HepG2 (cell line): Measurements from ENCODE around the gene UQCRC1. TPM values are rescaled to one million over a fixed set of nuclear protein-coding genes. Genes with fewer than 3 reads are reported as not detected.

Experiments
- ARNT ChIP-seq: fragments of 450-650 bp; IDR thresholded peaks from 2 replicates; pipeline ENCODE4 v1.6.1; 2017
- ESRRA ChIP-seq: sonication (generic); formaldehyde crosslinking; IDR thresholded peaks from 2 replicates; pipeline ENCODE4 v1.5.1; 2020; ENCODE audit warnings: mild to moderate bottlenecking, low read depth, missing genetic modification reagents
- KDM3A ChIP-seq: IDR thresholded peaks from 2 replicates; pipeline ENCODE4 v1.6.1; 2018; ENCODE audit warnings: low read depth, missing compliant biosample characterization
- RFXANK ChIP-seq: IDR thresholded peaks from 2 replicates; pipeline ENCODE4 v1.6.1; 2016
- SAP130 ChIP-seq: IDR thresholded peaks from 2 replicates; pipeline ENCODE4 v1.6.1; 2016; ENCODE audit warnings: low read depth
- ZNF777 ChIP-seq: sonication (generic); formaldehyde crosslinking; IDR thresholded peaks from 2 replicates; pipeline ENCODE4 v1.4.0; 2020; ENCODE audit warnings: missing genetic modification reagents
- polyA plus RNA-seq, 8 experiments: library from polyadenylated mRNA; depleted of rRNA in 3 of 8; stranded (reverse) in 7 of 8; unstranded in 1 of 8; fragments of >200 nt; fragmentation: Illumina TruSeq in 4 of 8; extraction: Trizol in 4 of 8; gene quantifications; 2 replicates each; pipeline versions ENCODE4 v1.2.1 to v1.2.3, GENCODE V29; 2011 to 2016; ENCODE audit warnings: low read depth in 4 of 8, missing spikeins in 1 of 8, mixed read lengths in 1 of 8; ENCODE audit not compliant: insufficient read depth in 1 of 8
- total RNA-seq, 5 experiments: library from RNA; depleted of rRNA; stranded (reverse); fragments of >200 nt; fragmentation: Illumina TruSeq; extraction: Trizol; gene quantifications; 2 replicates each; pipeline ENCODE4 v1.2.3, GENCODE V29; 2016; ENCODE audit warnings: low read depth in 1 of 5
- TF ChIP-seq, protein P1 (sequence below): sonication (generic); formaldehyde crosslinking; IDR thresholded peaks from 2 replicates; pipeline ENCODE4 v1.4.0; 2020; ENCODE audit warnings: missing genetic modification reagents, low read depth, mild to moderate bottlenecking, borderline replicate concordance
- TF ChIP-seq, protein P2 (sequence below): sonication (generic); formaldehyde crosslinking; IDR thresholded peaks from 2 replicates; pipeline ENCODE4 v1.5.0; 2020; ENCODE audit warnings: missing genetic modification reagents, mild to moderate bottlenecking, borderline replicate concordance
- TF ChIP-seq, protein P3 (sequence below): sonication (generic); formaldehyde crosslinking; IDR thresholded peaks from 2 replicates; pipeline ENCODE4 v1.5.0; 2020; ENCODE audit warnings: mild to moderate bottlenecking, missing genetic modification reagents, borderline replicate concordance
- TF ChIP-seq, protein P4 (sequence below): sonication (generic); formaldehyde crosslinking; IDR thresholded peaks from 2 replicates; pipeline ENCODE4 v1.8.0; 2022; ENCODE audit warnings: low read depth, missing genetic modification reagents
- TF ChIP-seq, protein P5 (sequence below), 2 experiments: IDR thresholded peaks; 2 replicates each; pipeline ENCODE4 v1.6.1; 2011 to 2012; ENCODE audit warnings: low read length in 2 of 2, borderline replicate concordance in 1 of 2, low read depth in 1 of 2, mild to moderate bottlenecking in 1 of 2, moderate library complexity in 1 of 2
- TF ChIP-seq, protein P6 (sequence below): sonication (generic); formaldehyde crosslinking; IDR thresholded peaks from 2 replicates; pipeline ENCODE4 v1.9.0; 2021; ENCODE audit warnings: missing genetic modification reagents, mild to moderate bottlenecking, borderline replicate concordance
- TF ChIP-seq, protein P7 (sequence below): IDR thresholded peaks from 2 replicates; pipeline ENCODE4 v1.6.1; 2012; ENCODE audit warnings: low read depth, low read length, improper control_type of control experiment
- TF ChIP-seq, protein P8 (sequence below): sonication (generic); formaldehyde crosslinking; IDR thresholded peaks from 2 replicates; pipeline ENCODE4 v1.8.0; 2022; ENCODE audit warnings: missing genetic modification reagents, mild to moderate bottlenecking, borderline replicate concordance

The UQCRC1 gene
- total and polyA plus RNA-seq, 2 of the 13 experiments (the other 11 are each of a cell fraction or from before 2014, with no cell fraction given): 316 to 680 TPM

DNA sequence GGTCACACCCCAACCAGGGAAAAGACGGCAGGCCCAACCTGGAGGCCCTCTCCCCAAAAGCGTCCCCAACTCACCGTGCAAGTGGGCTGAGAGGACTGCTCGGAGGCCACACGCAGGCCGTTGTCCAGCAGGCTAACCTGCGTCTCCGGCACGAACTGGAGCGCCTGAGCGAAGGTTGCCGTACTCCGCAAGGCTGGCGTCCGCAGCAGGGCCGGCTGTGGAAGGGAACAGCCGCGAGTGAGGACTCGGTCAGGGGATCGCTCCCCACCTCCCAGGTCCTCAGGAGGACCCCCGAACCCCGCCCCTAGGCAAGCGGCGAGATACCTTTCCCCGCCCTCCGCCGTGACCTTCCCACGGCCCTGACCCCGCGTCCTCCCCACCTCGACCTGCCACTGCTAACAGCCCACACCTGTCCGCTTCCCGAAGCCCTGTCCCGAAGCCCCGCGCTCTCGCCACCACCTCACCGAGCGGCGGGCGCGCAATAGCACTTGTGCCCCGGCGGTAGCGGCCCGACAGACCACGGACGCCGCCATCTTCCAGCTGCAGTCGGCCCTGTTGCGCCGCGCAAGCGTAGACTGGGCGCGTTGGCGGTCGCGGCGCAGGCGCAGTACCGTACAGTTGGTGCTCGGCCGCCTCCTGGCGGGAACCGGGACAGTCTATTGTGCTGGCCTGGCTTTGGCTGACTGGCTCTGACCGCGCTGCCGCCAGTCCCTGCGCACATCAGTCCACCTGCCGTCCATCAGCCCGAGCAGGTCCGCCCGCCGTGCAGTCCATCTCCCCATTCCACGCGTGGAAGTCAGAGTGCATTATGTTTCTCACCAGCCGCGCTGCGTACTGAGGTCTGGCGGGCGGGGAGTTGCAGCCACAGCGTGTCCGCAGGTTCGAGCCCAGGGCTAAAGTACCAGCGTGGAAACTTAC is at the start of gene UQCRC1 (continued):
- TF ChIP-seq ZNF777 (CRISPR knock-in tag): peak; percentile 78
- TF ChIP-seq, protein P1, sequence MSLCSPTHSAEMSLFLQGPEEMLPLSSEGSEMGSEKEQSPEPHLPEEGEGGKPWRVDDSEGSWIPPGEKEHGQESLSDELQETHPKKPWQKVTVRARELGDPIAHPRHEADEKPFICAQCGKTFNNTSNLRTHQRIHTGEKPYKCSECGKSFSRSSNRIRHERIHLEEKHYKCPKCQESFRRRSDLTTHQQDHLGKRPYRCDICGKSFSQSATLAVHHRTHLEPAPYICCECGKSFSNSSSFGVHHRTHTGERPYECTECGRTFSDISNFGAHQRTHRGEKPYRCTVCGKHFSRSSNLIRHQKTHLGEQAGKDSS (CRISPR knock-in tag): peak; percentile 67; the same call in 1 of the 2 replicates
- TF ChIP-seq ESRRA (CRISPR knock-in tag): peak; percentile 96
- TF ChIP-seq ARNT: no peak
- no peak for TF ChIP-seq RFXANK (CRISPR knock-in tag)
- TF ChIP-seq, protein P2, sequence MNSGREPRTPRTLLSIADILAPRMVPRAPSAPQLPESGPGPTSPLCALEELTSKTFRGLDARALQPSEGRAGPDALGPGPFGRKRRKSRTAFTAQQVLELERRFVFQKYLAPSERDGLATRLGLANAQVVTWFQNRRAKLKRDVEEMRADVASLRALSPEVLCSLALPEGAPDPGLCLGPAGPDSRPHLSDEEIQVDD: peak; percentile 85; the same call in 1 of the 2 replicates
- TF ChIP-seq, protein P3, sequence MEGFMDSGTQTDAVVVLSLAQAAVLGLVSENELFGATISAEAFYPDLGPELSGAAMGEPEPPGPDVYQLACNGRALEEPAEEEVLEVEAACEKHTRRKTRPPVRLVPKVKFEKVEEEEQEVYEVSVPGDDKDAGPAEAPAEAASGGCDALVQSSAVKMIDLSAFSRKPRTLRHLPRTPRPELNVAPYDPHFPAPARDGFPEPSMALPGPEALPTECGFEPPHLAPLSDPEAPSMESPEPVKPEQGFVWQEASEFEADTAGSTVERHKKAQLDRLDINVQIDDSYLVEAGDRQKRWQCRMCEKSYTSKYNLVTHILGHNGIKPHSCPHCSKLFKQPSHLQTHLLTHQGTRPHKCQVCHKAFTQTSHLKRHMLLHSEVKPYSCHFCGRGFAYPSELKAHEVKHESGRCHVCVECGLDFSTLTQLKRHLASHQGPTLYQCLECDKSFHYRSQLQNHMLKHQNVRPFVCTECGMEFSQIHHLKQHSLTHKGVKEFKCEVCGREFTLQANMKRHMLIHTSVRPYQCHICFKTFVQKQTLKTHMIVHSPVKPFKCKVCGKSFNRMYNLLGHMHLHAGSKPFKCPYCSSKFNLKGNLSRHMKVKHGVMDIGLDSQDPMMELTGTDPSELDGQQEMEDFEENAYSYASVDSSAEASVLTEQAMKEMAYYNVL (CRISPR knock-in tag): peak; percentile 93
- TF ChIP-seq, protein P4, sequence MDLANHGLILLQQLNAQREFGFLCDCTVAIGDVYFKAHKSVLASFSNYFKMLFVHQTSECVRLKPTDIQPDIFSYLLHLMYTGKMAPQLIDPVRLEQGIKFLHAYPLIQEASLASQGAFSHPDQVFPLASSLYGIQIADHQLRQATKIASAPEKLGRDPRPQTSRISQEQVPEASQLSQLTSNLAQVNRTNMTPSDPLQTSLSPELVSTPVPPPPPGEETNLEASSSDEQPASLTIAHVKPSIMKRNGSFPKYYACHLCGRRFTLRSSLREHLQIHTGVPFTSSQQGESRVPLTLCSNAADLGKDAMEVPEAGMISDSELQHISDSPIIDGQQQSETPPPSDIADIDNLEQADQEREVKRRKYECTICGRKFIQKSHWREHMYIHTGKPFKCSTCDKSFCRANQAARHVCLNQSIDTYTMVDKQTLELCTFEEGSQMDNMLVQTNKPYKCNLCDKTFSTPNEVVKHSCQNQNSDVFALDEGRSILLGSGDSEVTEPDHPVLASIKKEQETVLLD (CRISPR knock-in tag): no peak
- TF ChIP-seq, protein P5, sequence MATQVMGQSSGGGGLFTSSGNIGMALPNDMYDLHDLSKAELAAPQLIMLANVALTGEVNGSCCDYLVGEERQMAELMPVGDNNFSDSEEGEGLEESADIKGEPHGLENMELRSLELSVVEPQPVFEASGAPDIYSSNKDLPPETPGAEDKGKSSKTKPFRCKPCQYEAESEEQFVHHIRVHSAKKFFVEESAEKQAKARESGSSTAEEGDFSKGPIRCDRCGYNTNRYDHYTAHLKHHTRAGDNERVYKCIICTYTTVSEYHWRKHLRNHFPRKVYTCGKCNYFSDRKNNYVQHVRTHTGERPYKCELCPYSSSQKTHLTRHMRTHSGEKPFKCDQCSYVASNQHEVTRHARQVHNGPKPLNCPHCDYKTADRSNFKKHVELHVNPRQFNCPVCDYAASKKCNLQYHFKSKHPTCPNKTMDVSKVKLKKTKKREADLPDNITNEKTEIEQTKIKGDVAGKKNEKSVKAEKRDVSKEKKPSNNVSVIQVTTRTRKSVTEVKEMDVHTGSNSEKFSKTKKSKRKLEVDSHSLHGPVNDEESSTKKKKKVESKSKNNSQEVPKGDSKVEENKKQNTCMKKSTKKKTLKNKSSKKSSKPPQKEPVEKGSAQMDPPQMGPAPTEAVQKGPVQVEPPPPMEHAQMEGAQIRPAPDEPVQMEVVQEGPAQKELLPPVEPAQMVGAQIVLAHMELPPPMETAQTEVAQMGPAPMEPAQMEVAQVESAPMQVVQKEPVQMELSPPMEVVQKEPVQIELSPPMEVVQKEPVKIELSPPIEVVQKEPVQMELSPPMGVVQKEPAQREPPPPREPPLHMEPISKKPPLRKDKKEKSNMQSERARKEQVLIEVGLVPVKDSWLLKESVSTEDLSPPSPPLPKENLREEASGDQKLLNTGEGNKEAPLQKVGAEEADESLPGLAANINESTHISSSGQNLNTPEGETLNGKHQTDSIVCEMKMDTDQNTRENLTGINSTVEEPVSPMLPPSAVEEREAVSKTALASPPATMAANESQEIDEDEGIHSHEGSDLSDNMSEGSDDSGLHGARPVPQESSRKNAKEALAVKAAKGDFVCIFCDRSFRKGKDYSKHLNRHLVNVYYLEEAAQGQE (IDR thresholded peaks at IDR 0.05; ENCODE audit: borderline replicate concordance in 1 of 2, low read depth in 1 of 2, low read length in 2 of 2): no peak; a peak in 1 of 4 replicates
- TF ChIP-seq KDM3A (CRISPR knock-in tag): 0 out of 2 replicates have a peak, but pooled peaks have one; percentile 58
- TF ChIP-seq, protein P6, sequence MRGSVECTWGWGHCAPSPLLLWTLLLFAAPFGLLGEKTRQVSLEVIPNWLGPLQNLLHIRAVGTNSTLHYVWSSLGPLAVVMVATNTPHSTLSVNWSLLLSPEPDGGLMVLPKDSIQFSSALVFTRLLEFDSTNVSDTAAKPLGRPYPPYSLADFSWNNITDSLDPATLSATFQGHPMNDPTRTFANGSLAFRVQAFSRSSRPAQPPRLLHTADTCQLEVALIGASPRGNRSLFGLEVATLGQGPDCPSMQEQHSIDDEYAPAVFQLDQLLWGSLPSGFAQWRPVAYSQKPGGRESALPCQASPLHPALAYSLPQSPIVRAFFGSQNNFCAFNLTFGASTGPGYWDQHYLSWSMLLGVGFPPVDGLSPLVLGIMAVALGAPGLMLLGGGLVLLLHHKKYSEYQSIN (CRISPR knock-in tag): no peak
- TF ChIP-seq, protein P7, sequence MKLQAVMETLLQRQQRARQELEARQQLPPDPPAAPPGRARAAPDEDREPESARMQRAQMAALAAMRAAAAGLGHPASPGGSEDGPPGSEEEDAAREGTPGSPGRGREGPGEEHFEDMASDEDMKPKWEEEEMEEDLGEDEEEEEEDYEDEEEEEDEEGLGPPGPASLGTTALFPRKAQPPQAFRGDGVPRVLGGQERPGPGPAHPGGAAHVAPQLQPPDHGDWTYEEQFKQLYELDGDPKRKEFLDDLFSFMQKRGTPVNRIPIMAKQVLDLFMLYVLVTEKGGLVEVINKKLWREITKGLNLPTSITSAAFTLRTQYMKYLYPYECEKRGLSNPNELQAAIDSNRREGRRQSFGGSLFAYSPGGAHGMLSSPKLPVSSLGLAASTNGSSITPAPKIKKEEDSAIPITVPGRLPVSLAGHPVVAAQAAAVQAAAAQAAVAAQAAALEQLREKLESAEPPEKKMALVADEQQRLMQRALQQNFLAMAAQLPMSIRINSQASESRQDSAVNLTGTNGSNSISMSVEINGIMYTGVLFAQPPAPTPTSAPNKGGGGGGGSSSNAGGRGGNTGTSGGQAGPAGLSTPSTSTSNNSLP: no peak
- peak; percentile 78 for TF ChIP-seq SAP130 (CRISPR knock-in tag)
- TF ChIP-seq, protein P8, sequence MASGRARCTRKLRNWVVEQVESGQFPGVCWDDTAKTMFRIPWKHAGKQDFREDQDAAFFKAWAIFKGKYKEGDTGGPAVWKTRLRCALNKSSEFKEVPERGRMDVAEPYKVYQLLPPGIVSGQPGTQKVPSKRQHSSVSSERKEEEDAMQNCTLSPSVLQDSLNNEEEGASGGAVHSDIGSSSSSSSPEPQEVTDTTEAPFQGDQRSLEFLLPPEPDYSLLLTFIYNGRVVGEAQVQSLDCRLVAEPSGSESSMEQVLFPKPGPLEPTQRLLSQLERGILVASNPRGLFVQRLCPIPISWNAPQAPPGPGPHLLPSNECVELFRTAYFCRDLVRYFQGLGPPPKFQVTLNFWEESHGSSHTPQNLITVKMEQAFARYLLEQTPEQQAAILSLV (CRISPR knock-in tag): peak; percentile 95
